ENCODE data around the gene TBP.
A peak's percentile ranks its signal among the peaks of the same experiment; 100 is the strongest.

The TBP gene

GRCh38 chr6:170535004-170535403, 19.2 kb upstream of the TBP start:
- FAIRE-seq = no peak
- no peak for DNase-seq (ENCODE audit: low spot score)

- DNase-seq (ENCODE audit: low spot score) (no peak), FAIRE-seq (no peak)
Measured at GRCh38 chr6:170536671-170537070, 17.5 kb upstream of the TBP start.

GRCh38 chr6:170537329-170537728, 16.8 kb upstream of the TBP start:
- DNase-seq (ENCODE audit: low spot score) (no peak), FAIRE-seq (no peak)

GRCh38 chr6:170542031-170542719, 12.0 kb upstream of the TBP start:
- DNase-seq (ENCODE audit: low spot score) = no peak
- FAIRE-seq = no peak

- no peak for FAIRE-seq
- no peak for DNase-seq (ENCODE audit: low spot score)
Measured at GRCh38 chr6:170545405-170545804, 8.8 kb upstream of the TBP start.

- FAIRE-seq = no peak
- DNase-seq (ENCODE audit: low spot score) = peak; percentile 90
Measured at GRCh38 chr6:170552765-170553533, 1.2 kb upstream of the TBP start, which contains the start of gene PSMB1. Gene PSMB1 (minus strand): TSS chr6:170553307. CDS start chr6:170553242, 65 bp downstream.

- peak; percentile 37 for DNase-seq (ENCODE audit: low spot score)
- no peak for FAIRE-seq
Measured at GRCh38 chr6:170553534-170554012, 596 bp upstream of the TBP start.

GRCh38 chr6:170554796-170555137, 598 bp downstream of the TBP start:
- FAIRE-seq = no peak
- DNase-seq (ENCODE audit: low spot score) = no peak

GRCh38 chr6:170555305-170555704, 1.1 kb downstream of the TBP start:
- DNase-seq (ENCODE audit: low spot score) (no peak), FAIRE-seq (no peak)

- no peak for FAIRE-seq
- DNase-seq (ENCODE audit: low spot score) = no peak
Measured at GRCh38 chr6:170561555-170561954, 7.4 kb downstream of the TBP start.

GRCh38 chr6:170564936-170565530, 10.9 kb downstream of the TBP start:
- DNase-seq (ENCODE audit: low spot score) = no peak
- FAIRE-seq = no peak

GRCh38 chr6:170572704-170573466, 18.7 kb downstream of the TBP start:
- FAIRE-seq (no peak), DNase-seq (ENCODE audit: low spot score) (no peak)

- DNase-seq (ENCODE audit: low spot score) (no peak), FAIRE-seq (no peak)
Measured at GRCh38 chr6:170575250-170575649, 21.1 kb downstream of the TBP start.

GRCh38 chr6:170578909-170579308, 24.7 kb downstream of the TBP start:
- DNase-seq (ENCODE audit: low spot score) (no peak), FAIRE-seq (no peak)

GRCh38 chr6:170583756-170584180, 29.6 kb downstream of the TBP start:
- no peak for FAIRE-seq
- DNase-seq (ENCODE audit: low spot score) = no peak

- DNase-seq (ENCODE audit: low spot score) = peak; percentile 97
- FAIRE-seq = peak; percentile 72
Measured at GRCh38 chr6:170584181-170584953, 30.2 kb downstream of the TBP start, which contains the start of gene PDCD2. Gene PDCD2 (minus strand): TSS chr6:170584637. CDS start chr6:170584581, 56 bp downstream.

- DNase-seq (ENCODE audit: low spot score) (no peak), FAIRE-seq (no peak)
Measured at GRCh38 chr6:170584954-170585498, 30.9 kb downstream of the TBP start.

- FAIRE-seq (no peak), DNase-seq (ENCODE audit: low spot score) (no peak)
Measured at GRCh38 chr6:170590725-170591124, 36.6 kb downstream of the TBP start.

- FAIRE-seq = no peak
- no peak for DNase-seq (ENCODE audit: low spot score)
Measured at GRCh38 chr6:170596426-170596825, 42.3 kb downstream of the TBP start.

- no peak for DNase-seq (ENCODE audit: low spot score)
- no peak for FAIRE-seq
Measured at GRCh38 chr6:170597278-170597677, 43.1 kb downstream of the TBP start.

All from urothelium cell line (cell line).